Measurements from ENCODE around the gene TCN2. TPM values are rescaled to one million over a fixed set of nuclear protein-coding genes. Genes with fewer than 3 reads are reported as not detected.

TCN2 gene
- total RNA-seq, 1 experiment from 2014 or later, result 11.5 TPM

- peak overlapping the region; percentile 50 for H3K27ac ChIP-seq
- peak; percentile 87 to 89 for DNase-seq
- intact Hi-C loops (cut with micrococcal nuclease; ENCODE audit: unreplicated experiment), result loop anchor here (1.0 to 10.0 kb wide), 4 partner anchors 60 to 290 kb away; partner anchors contain the start of gene OSBP2
These were observed 27.7 kb downstream of the TCN2 start for GRCh38 chr22:30634471-30635233.

GRCh38 chr22:30635273-30636225 is 28.6 kb downstream of the TCN2 start, which contains the start of gene SLC35E4:
SLC35E4 (plus strand) TSS chr22:30635781; CDS start chr22:30636451, 670 bp downstream.
- H4K20me1 ChIP-seq (ENCODE audit: insufficient read depth), result no peaks in the 10 kb centered on the region
- TF ChIP-seq EZH2 (IDR thresholded peaks at IDR 0.05; ENCODE audit: low read depth) (no peak), CTCF (conservative IDR thresholded peaks at IDR 0.05) (no peak)
- no peaks in the 10 kb centered on the region for H3K9me3 ChIP-seq (ENCODE audit: insufficient read depth, low read depth)
- BruUV-seq (replicated peaks), result TSS peak; percentile 41
- peak within 1 kb of the TSS; percentile 50 for H3K27ac ChIP-seq
- peak; percentile 60 to 92 for DNase-seq
- H3F3A ChIP-seq (ENCODE audit: insufficient read depth, low read depth), result peaks cover 26% of the 10 kb centered on the region
- peaks cover 25% of the 10 kb centered on the region for H3K4me1 ChIP-seq (replicated peaks; ENCODE audit: insufficient read depth)
- H3K36me3 ChIP-seq (ENCODE audit: low read depth), result no peaks in the 10 kb centered on the region
- intact Hi-C loops (cut with micrococcal nuclease; ENCODE audit: unreplicated experiment), result loop anchor here (10.0 kb wide), 1 partner anchor 289 kb away; no protein-coding TSS in a partner anchor
- H3K79me2 ChIP-seq (ENCODE audit: low read depth), result peaks cover 13% of the 10 kb centered on the region
- H3K27me3 ChIP-seq (ENCODE audit: insufficient read depth, low read depth), result no peaks in the 10 kb centered on the region
- H3K4me3 ChIP-seq, result peak within 1 kb of the TSS; percentile 74
- ChIA-PET POLR2A (ENCODE audit: unreplicated experiment) (interaction anchor here (0.5 to 1.0 kb wide), 3 partner anchors 95 to 1938 kb away, joined by 3 to 12 read pairs (median 3); partner anchors contain the start of gene TBC1D10A), CTCF (interaction anchor here (0.5 to 2.2 kb wide), 11 partner anchors 26 to 526 kb away, joined by 3 to 26 read pairs (median 5); partner anchors contain the start of genes OSBP2 and PES1)
- peak within 1 kb of the TSS; percentile 99 for H2AFZ ChIP-seq
- no peaks in the 10 kb centered on the region for H3K9me2 ChIP-seq (ENCODE audit: insufficient read depth)
- H3K4me2 ChIP-seq, result peak within 1 kb of the TSS; percentile 99

More at GRCh38 chr22:30634471-30635233, 27.7 kb downstream of the TCN2 start:
- CTCF ChIA-PET, result interaction anchor here (0.5 to 2.2 kb wide), 14 partner anchors 11 to 511 kb away, joined by 3 to 26 read pairs (median 4); partner anchors contain the start of genes OSBP2 and PES1
- H3K9me3 ChIP-seq (ENCODE audit: insufficient read depth, low read depth), result no peaks in the 10 kb centered on the region
- peaks cover 13% of the 10 kb centered on the region for H3K79me2 ChIP-seq (ENCODE audit: low read depth)
- H3K4me3 ChIP-seq, result peak overlapping the region; percentile 74; the same call in 1 of the 2 replicates
- peaks cover 25% of the 10 kb centered on the region for H3K4me1 ChIP-seq (replicated peaks; ENCODE audit: insufficient read depth)
- peaks cover 26% of the 10 kb centered on the region for H3F3A ChIP-seq (ENCODE audit: insufficient read depth, low read depth)
- H3K27me3 ChIP-seq (ENCODE audit: insufficient read depth, low read depth), result no peaks in the 10 kb centered on the region
- POLR2A ChIA-PET (ENCODE audit: unreplicated experiment), result interaction anchor here (0.5 to 0.6 kb wide), 2 partner anchors 120 to 1939 kb away, joined by 6 to 12 read pairs; no protein-coding TSS in a partner anchor
- H2AFZ ChIP-seq, result peak overlapping the region; percentile 70
- H3K4me2 ChIP-seq, result peak overlapping the region; percentile 99
- TF ChIP-seq EZH2 (IDR thresholded peaks at IDR 0.05; ENCODE audit: low read depth), result no peak
- TF ChIP-seq CTCF (conservative IDR thresholded peaks at IDR 0.05), result peak; percentile 99
- no peaks in the 10 kb centered on the region for H4K20me1 ChIP-seq (ENCODE audit: insufficient read depth)
- H3K9me2 ChIP-seq (ENCODE audit: insufficient read depth), result no peaks in the 10 kb centered on the region
- no peaks in the 10 kb centered on the region for H3K36me3 ChIP-seq (ENCODE audit: low read depth)
- BruUV-seq (replicated peaks), result no TSS peak
